Natural killer cell (primary cell): ENCODE measurements around the gene PSMD11. TPM values are rescaled to one million over a fixed set of nuclear protein-coding genes. Genes with fewer than 3 reads are reported as not detected.

Experiments used
- ATAC-seq, 3 donors: fragments of 150-1000 bp in 2 of 3; fragments of 200-7000 bp in 1 of 3; cut with Tn5 transposase; 1 replicate in 1 of 3; 2 replicates in 2 of 3; pipeline ENCODE4 v1.10.0; 2021; ENCODE audit warnings: mild to moderate bottlenecking in 2 of 3, moderate library complexity in 2 of 3
- DNase-seq, 2 donors: peaks; one replicate each; pipeline versions ENCODE4 v3.0.0 to v3.0.0-alpha.2; 2013 to 2021; ENCODE audit warnings: mixed read lengths in 1 of 2
- H3K27ac ChIP-seq: one replicate; pipeline ENCODE4 v1.5.1; 2013; ENCODE audit warnings: mild to moderate bottlenecking, low read length
- H3K27me3 ChIP-seq: one replicate; pipeline ENCODE4 v1.6.1; 2013; ENCODE audit warnings: low read length; ENCODE audit not compliant: control insufficient read depth, insufficient read depth
- H3K36me3 ChIP-seq: one replicate; pipeline ENCODE4 v1.6.1; 2013; ENCODE audit warnings: low read length; ENCODE audit not compliant: control insufficient read depth, insufficient read depth
- H3K4me1 ChIP-seq: one replicate; pipeline ENCODE4 v1.6.1; 2013; ENCODE audit warnings: low read length; ENCODE audit not compliant: control insufficient read depth, insufficient read depth
- H3K4me3 ChIP-seq: one replicate; pipeline ENCODE4 v1.5.1; 2013; ENCODE audit warnings: low read length
- H3K9me3 ChIP-seq: one replicate; pipeline ENCODE4 v1.6.1; 2013; ENCODE audit warnings: low read length; ENCODE audit not compliant: control insufficient read depth, insufficient read depth
- H3K27ac Mint-ChIP-seq, 2 donors: one replicate each; pipeline ENCODE4 v1.8.0; 2022; ENCODE audit warnings: mild to moderate bottlenecking in 2 of 2, mixed read lengths in 2 of 2, moderate library complexity in 1 of 2
- H3K27me3 Mint-ChIP-seq, 2 donors: one replicate each; pipeline ENCODE4 v1.8.0; 2022; ENCODE audit warnings: low read depth in 2 of 2, mixed read lengths in 2 of 2
- H3K36me3 Mint-ChIP-seq: one replicate; pipeline ENCODE4 v1.8.0; 2022; ENCODE audit warnings: mixed read lengths
- H3K4me1 Mint-ChIP-seq, 2 donors: one replicate each; pipeline ENCODE4 v1.8.0; 2022; ENCODE audit warnings: mixed read lengths in 2 of 2
- H3K4me3 Mint-ChIP-seq: one replicate; pipeline ENCODE4 v1.8.0; 2022; ENCODE audit warnings: mild to moderate bottlenecking, moderate library complexity, mixed read lengths
- H3K9me3 Mint-ChIP-seq, 2 donors: one replicate each; pipeline ENCODE4 v1.8.0; 2022; ENCODE audit warnings: mixed read lengths in 2 of 2
- CTCF ChIP-seq: fragments of 200-600 bp; IDR thresholded peaks from one replicate; pipeline ENCODE4 v1.8.0; 2022; ENCODE audit warnings: antibody characterized with exemption
- WGBS: methylation state at CpG from one replicate; pipeline ENCODE4 v1.1.7; 2013; ENCODE audit warnings: missing lambda C conversion rate; ENCODE audit not compliant: insufficient coverage; 5-methylcytosine and 5-hydroxymethylcytosine counted together
- intact Hi-C: fragments of 100-400 bp; cut with micrococcal nuclease; formaldehyde crosslinking; loops from one replicate; pipeline ENCODE4 v1.14.2; 2022
- total RNA-seq, 4 donors: library from RNA; stranded (reverse); fragments of 120-200 nt in 1 of 4; gene quantifications; one replicate each; pipeline versions ENCODE4 v1.2.3 to v1.2.4, GENCODE V29; 2013 to 2022

The PSMD11 gene
- total RNA-seq, 3 donors from 2014 or later (not counting 1 experiment from before 2014, with no cell fraction given), result 83.4 to 108 (median 105) TPM

GRCh38 chr17:32486701-32487472, 42.6 kb downstream of the PSMD11 start, which contains the start of gene CDK5R1:
TSS of gene CDK5R1 (plus strand) at chr17:32486993. CDS start at chr17:32487621, 628 bp downstream.
- peaks cover 50% of the 10 kb centered on the region for H3K4me1 ChIP-seq
- peak; percentile 76 to 87 (median 78) for ATAC-seq
- Mint-ChIP-seq H3K4me1 (peaks cover 52 to 56% of the 10 kb centered on the region in 2 donors), H3K27ac (peak within 1 kb of the TSS; percentile 82 to 84), H3K36me3 (peaks cover 7% of the 10 kb centered on the region), H3K27me3 (no peaks in the 10 kb centered on the region), H3K9me3 (no peaks in the 10 kb centered on the region), H3K4me3 (peak within 1 kb of the TSS; percentile 92)
- TF ChIP-seq CTCF, result no peak
- H3K27me3 ChIP-seq, result no peaks in the 10 kb centered on the region
- peak within 1 kb of the TSS; percentile 45 for H3K4me3 ChIP-seq
- no peaks in the 10 kb centered on the region for H3K9me3 ChIP-seq
- under 1% methylated on average over 135 of the region's 135 CpGs for WGBS
- peaks cover 34% of the 10 kb centered on the region for H3K36me3 ChIP-seq
- H3K27ac ChIP-seq, result peak within 1 kb of the TSS; percentile 45
- DNase-seq, result peak; percentile 74 to 84
- intact Hi-C loops, result loop anchor here (1.0 to 2.0 kb wide), 3 partner anchors 16 to 122 kb away; no protein-coding TSS in a partner anchor

- peak overlapping the region; percentile 45 for H3K4me3 ChIP-seq
- ATAC-seq, result peak in 1 of 3 donors; percentile 12
- TF ChIP-seq CTCF, result no peak
- WGBS, result 38% methylated on average over 59 of the region's 59 CpGs
- peak overlapping the region; percentile 68 to 73 for H3K27ac Mint-ChIP-seq
- no peaks in the 10 kb centered on the region for H3K27me3 Mint-ChIP-seq
- peak overlapping the region; percentile 91 for H3K4me3 Mint-ChIP-seq
- H3K27ac ChIP-seq, result no peak overlapping the region
- intact Hi-C loops, result loop anchor here (1.0 to 2.0 kb wide), 3 partner anchors 15 to 122 kb away; no protein-coding TSS in a partner anchor
- DNase-seq, result peak; percentile 36 to 60
- H3K36me3 ChIP-seq, result peaks cover 28% of the 10 kb centered on the region
- no peaks in the 10 kb centered on the region for H3K36me3 Mint-ChIP-seq
- H3K27me3 ChIP-seq, result no peaks in the 10 kb centered on the region
- H3K4me1 ChIP-seq, result peaks cover 58% of the 10 kb centered on the region
- H3K9me3 Mint-ChIP-seq, result no peaks in the 10 kb centered on the region
- H3K4me1 Mint-ChIP-seq, result peaks cover 60 to 63% of the 10 kb centered on the region in 2 donors
- H3K9me3 ChIP-seq, result no peaks in the 10 kb centered on the region
Observed at GRCh38 chr17:32487473-32488176, 43.3 kb downstream of the PSMD11 start.

- Histone ChIP-seq H3K27ac (no peak overlapping the region), H3K36me3 (peaks cover 26% of the 10 kb centered on the region), H3K4me1 (peaks cover 63% of the 10 kb centered on the region), H3K27me3 (no peaks in the 10 kb centered on the region), H3K9me3 (no peaks in the 10 kb centered on the region), H3K4me3 (peak overlapping the region; percentile 45)
- ATAC-seq (no peak), DNase-seq (peak in 1 of 2 donors; percentile 28)
- H3K27me3 Mint-ChIP-seq, result no peaks in the 10 kb centered on the region
- 86% methylated on average over 16 of the region's 16 CpGs for WGBS
- TF ChIP-seq CTCF, result no peak
- peak overlapping the region; percentile 91 for H3K4me3 Mint-ChIP-seq
- no peaks in the 10 kb centered on the region for H3K9me3 Mint-ChIP-seq
- intact Hi-C loops, result no loop called here
- H3K36me3 Mint-ChIP-seq, result no peaks in the 10 kb centered on the region
- peak overlapping the region; percentile 68 to 73 for H3K27ac Mint-ChIP-seq
- peaks cover 65 to 69% of the 10 kb centered on the region in 2 donors for H3K4me1 Mint-ChIP-seq
Observed at GRCh38 chr17:32488177-32488542, 43.9 kb downstream of the PSMD11 start.
